Adrenal gland (tissue), 5 donors: Measurements from ENCODE around the gene MIEN1.

Experiments
- POLR2A ChIP-seq, 2 donors: fragments of 450-650 bp; IDR thresholded peaks; one replicate each; pipeline ENCODE4 v1.6.1; 2017; ENCODE audit warnings: antibody characterized with exemption in 2 of 2, mild to moderate bottlenecking in 2 of 2, moderate library complexity in 1 of 2
- TF ChIP-seq, protein P1 (sequence below), 6 experiments: fragments of 450-650 bp in 4 of 6; fragments of 200-600 bp in 2 of 6; sonication (generic) in 1 of 6; IDR thresholded peaks; 1 replicate in 5 of 6; 2 replicates in 1 of 6; pipeline versions ENCODE4 v1.5.1 to v1.8.0; 2016 to 2021; ENCODE audit warnings: antibody characterized with exemption in 6 of 6, mild to moderate bottlenecking in 2 of 6, moderate library complexity in 1 of 6
- donor health status: DM: no; HTN: no; CAD: no.

DNA sequence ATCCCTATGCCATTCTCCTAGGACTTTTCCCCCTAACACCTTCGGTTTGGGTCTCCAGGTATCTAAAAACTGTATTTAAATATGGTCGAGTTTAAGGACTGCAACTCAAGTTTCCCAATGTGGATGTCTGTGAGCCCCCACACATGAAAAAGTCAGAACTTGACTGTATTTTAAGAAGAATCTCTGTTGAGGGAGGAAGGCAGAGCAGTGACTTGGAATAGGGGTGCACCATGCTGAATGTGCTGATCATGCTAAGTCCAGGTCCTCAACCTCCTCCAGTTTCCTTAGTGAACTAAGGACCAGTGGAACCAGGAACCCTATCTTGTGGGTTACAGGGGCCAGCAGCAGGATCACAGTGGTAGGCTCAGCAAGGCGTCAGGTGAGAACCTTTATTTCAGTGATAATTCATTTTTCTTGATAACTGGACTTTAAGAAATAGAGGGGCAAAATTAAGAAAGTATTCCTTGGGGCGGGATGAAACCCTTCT is 26.9 kb upstream of the MIEN1 start:
- TF ChIP-seq, protein P1, sequence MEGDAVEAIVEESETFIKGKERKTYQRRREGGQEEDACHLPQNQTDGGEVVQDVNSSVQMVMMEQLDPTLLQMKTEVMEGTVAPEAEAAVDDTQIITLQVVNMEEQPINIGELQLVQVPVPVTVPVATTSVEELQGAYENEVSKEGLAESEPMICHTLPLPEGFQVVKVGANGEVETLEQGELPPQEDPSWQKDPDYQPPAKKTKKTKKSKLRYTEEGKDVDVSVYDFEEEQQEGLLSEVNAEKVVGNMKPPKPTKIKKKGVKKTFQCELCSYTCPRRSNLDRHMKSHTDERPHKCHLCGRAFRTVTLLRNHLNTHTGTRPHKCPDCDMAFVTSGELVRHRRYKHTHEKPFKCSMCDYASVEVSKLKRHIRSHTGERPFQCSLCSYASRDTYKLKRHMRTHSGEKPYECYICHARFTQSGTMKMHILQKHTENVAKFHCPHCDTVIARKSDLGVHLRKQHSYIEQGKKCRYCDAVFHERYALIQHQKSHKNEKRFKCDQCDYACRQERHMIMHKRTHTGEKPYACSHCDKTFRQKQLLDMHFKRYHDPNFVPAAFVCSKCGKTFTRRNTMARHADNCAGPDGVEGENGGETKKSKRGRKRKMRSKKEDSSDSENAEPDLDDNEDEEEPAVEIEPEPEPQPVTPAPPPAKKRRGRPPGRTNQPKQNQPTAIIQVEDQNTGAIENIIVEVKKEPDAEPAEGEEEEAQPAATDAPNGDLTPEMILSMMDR (IDR thresholded peaks at IDR 0.05) = no peak
- no peak for TF ChIP-seq POLR2A (IDR thresholded peaks at IDR 0.05)
